ENCODE data around the gene ERI3.

ERI3 gene

DNA sequence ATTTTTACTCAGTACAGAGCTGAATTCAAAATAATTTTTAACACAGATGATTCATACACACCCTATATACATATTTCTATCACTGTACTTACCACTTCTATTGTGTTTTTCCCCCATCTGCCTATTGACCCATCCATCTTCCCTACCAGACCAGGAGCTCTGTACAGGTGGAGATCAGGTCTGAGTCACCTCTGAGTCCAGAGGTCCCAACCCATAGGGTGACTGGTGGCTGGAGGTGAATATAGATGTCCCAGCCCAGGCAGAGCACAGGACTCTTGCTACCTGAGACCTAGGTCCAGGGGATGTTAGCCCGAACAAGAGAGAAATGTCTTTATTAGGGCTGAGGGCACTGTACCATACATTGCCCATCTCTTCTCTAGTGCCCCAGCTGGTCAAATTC, 87.0 kb downstream of the ERI3 start:
- no peaks in the 10 kb centered on the region for H3K27me3 ChIP-seq (ENCODE audit: control insufficient read depth, insufficient read depth, low read length)
- peaks cover 2% of the 10 kb centered on the region for H3K4me1 ChIP-seq
- H3K4me3 ChIP-seq (ENCODE audit: low read depth, low read length), result no peak overlapping the region
- no peaks in the 10 kb centered on the region for H3K36me3 ChIP-seq (ENCODE audit: control insufficient read depth, insufficient read depth, low read length)
- H3K4me2 ChIP-seq (ENCODE audit: low read length), result no peak overlapping the region
- no peaks in the 10 kb centered on the region for H3K79me2 ChIP-seq
- no peak overlapping the region for H3K9ac ChIP-seq
- no peaks in the 10 kb centered on the region for H3K9me3 ChIP-seq (ENCODE audit: control insufficient read depth, low read length)
- no peak overlapping the region for H2AFZ ChIP-seq
- no peak overlapping the region for H3K27ac ChIP-seq
- no peak for TF ChIP-seq CTCF (IDR thresholded peaks at IDR 0.05)

GRCh38 chr1:44267438-44267837, 87.6 kb downstream of the ERI3 start:
- no peak overlapping the region for H3K4me3 ChIP-seq (ENCODE audit: low read depth, low read length)
- no peak overlapping the region for H2AFZ ChIP-seq
- TF ChIP-seq CTCF (IDR thresholded peaks at IDR 0.05), result no peak
- H3K79me2 ChIP-seq, result no peaks in the 10 kb centered on the region
- peaks cover 2% of the 10 kb centered on the region for H3K4me1 ChIP-seq
- H3K36me3 ChIP-seq (ENCODE audit: control insufficient read depth, insufficient read depth, low read length), result no peaks in the 10 kb centered on the region
- no peaks in the 10 kb centered on the region for H3K9me3 ChIP-seq (ENCODE audit: control insufficient read depth, low read length)
- no peak overlapping the region for H3K9ac ChIP-seq
- no peak overlapping the region for H3K4me2 ChIP-seq (ENCODE audit: low read length)
- H3K27me3 ChIP-seq (ENCODE audit: control insufficient read depth, insufficient read depth, low read length), result no peaks in the 10 kb centered on the region
- no peak overlapping the region for H3K27ac ChIP-seq

DNA sequence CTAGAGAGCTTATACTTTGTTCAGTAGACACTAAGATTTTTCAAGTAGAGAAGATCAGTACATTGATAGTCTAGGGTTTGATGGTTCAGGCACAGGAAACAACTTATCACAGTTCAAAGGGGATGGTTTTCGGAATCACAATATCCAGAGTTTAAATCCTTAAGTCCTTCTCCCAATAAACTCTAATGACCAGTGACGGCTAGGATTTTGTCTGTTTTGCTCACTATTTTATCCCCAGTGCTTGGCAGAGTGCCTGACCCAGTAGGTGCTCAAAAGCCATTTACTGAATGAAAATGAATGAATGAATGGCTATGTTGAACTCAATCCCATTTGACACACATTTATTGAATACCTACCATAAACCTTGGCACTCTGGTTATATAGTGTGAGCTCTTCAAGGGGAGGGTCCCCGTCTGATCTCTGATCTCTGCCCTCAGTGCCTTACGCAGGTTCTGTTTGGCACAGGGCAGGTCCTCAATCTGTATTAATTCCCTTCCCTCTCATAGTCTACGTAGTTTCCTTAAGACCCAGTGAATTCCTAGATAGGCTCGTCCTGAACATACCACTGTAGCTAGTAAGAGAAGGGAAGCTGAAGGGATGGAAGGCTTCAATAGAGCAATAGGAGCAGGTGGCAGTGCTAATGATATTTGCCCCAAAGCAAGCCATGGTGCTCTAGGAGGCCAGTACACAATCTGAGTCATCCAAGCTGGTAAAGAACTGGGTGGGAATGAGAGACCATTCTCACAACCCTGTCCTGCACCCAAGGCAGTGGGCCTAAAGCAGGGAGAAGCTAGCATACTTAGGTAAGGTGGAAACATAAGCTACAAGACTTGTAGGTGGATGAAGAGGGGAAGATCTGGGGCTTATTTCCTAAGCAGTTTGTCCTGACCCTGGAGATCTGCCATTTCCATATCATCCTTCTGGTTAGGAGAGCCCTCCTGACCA, 88.4 kb downstream of the ERI3 start:
- TF ChIP-seq CTCF (IDR thresholded peaks at IDR 0.05), result no peak
- H2AFZ ChIP-seq, result no peak overlapping the region
- H3K4me3 ChIP-seq (ENCODE audit: low read depth, low read length), result no peak overlapping the region
- peaks cover 2% of the 10 kb centered on the region for H3K4me1 ChIP-seq
- no peak overlapping the region for H3K9ac ChIP-seq
- no peaks in the 10 kb centered on the region for H3K36me3 ChIP-seq (ENCODE audit: control insufficient read depth, insufficient read depth, low read length)
- H3K27me3 ChIP-seq (ENCODE audit: control insufficient read depth, insufficient read depth, low read length), result no peaks in the 10 kb centered on the region
- H3K27ac ChIP-seq, result no peak overlapping the region
- H3K9me3 ChIP-seq (ENCODE audit: control insufficient read depth, low read length), result no peaks in the 10 kb centered on the region
- no peak overlapping the region for H3K4me2 ChIP-seq (ENCODE audit: low read length)
- no peaks in the 10 kb centered on the region for H3K79me2 ChIP-seq

DNA sequence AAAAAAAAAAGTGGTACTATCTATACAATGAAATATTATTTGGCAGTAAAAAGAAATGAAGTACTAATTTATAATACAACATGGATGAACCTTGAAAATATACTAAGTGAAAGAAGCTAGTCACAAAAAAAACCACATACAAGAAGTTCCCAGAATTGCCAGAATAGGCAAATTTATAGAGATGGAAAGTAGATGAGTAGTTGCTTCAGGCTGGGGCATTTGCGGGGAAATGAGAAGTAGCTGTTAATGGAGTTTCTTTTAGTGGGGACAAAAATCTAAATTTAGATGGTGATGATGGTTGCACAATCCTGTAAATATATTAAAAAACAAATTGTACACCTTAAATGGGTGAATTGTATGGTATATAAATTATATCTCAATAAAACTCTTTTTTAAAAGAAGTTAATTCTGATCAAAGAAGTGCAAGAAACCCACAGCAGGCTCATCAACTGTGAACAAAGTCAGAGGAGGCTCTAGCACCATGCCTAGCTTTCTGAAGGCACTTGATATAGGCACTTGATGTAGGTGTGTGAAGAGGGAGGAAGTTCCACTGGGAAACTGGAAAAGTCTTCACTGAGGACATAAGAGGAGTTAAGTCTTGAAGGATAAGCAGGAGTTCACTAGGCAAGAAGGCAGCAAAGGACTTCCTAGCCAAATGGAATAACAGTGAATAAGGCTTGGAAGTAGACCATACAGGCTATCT, 89.2 kb downstream of the ERI3 start:
- H3K9me3 ChIP-seq (ENCODE audit: control insufficient read depth, low read length), result no peaks in the 10 kb centered on the region
- no peak overlapping the region for H3K27ac ChIP-seq
- TF ChIP-seq CTCF (IDR thresholded peaks at IDR 0.05), result no peak
- H3K9ac ChIP-seq, result no peak overlapping the region
- no peaks in the 10 kb centered on the region for H3K36me3 ChIP-seq (ENCODE audit: control insufficient read depth, insufficient read depth, low read length)
- no peaks in the 10 kb centered on the region for H3K27me3 ChIP-seq (ENCODE audit: control insufficient read depth, insufficient read depth, low read length)
- H3K4me1 ChIP-seq, result peaks cover 2% of the 10 kb centered on the region
- H3K4me2 ChIP-seq (ENCODE audit: low read length), result no peak overlapping the region
- H3K4me3 ChIP-seq (ENCODE audit: low read depth, low read length), result no peak overlapping the region
- H3K79me2 ChIP-seq, result no peaks in the 10 kb centered on the region
- no peak overlapping the region for H2AFZ ChIP-seq

Measured in parathyroid adenoma (tissue), 2 donors.